Fibroblast of lung (primary cell): ENCODE measurements around the gene CXCR2. TPM values are rescaled to one million over a fixed set of nuclear protein-coding genes. Genes with fewer than 3 reads are reported as not detected.
A peak's percentile ranks its signal among the peaks of the same experiment; 100 is the strongest.

ENCODE experiments used
- DNase-seq, 2 donors: peaks; one replicate each; pipeline versions ENCODE4 v3.0.0 to v3.0.0-alpha.2; 2010; ENCODE audit warnings: low read depth in 2 of 2
- H2AFZ ChIP-seq: 2 replicates; pipeline ENCODE4 v1.5.1; 2012; ENCODE audit warnings: low read length, control low read depth, inconsistent platforms
- H3K27ac ChIP-seq: 2 replicates; pipeline ENCODE4 v1.5.1; 2011; ENCODE audit warnings: low read length, control low read depth; ENCODE audit not compliant: insufficient read depth
- H3K27me3 ChIP-seq: 2 replicates; pipeline ENCODE4 v1.5.1; 2011; ENCODE audit warnings: mild to moderate bottlenecking, low read length; ENCODE audit not compliant: control insufficient read depth, insufficient read depth
- H3K36me3 ChIP-seq: 2 replicates; pipeline ENCODE4 v1.5.1; 2011; ENCODE audit warnings: low read length; ENCODE audit not compliant: control insufficient read depth, insufficient read depth
- H3K4me1 ChIP-seq: 2 replicates; pipeline ENCODE4 v1.5.1; 2011; ENCODE audit warnings: low read length; ENCODE audit not compliant: control insufficient read depth, insufficient read depth; ENCODE audit errors: extremely low read depth
- H3K4me2 ChIP-seq: 2 replicates; pipeline ENCODE4 v1.5.1; 2011; ENCODE audit warnings: low read length, control low read depth; ENCODE audit not compliant: insufficient read depth; ENCODE audit errors: extremely low read depth
- H3K4me3 ChIP-seq, 4 experiments: fragments of 200-600 bp in 1 of 4; sonication (generic) in 1 of 4; replicated peaks in 1 of 4; 2 replicates each; pipeline ENCODE4 v1.5.1; 2011 to 2016; ENCODE audit warnings: low read length in 4 of 4, low read depth in 3 of 4, mild to moderate bottlenecking in 3 of 4, control low read depth in 2 of 4, inconsistent platforms in 1 of 4, mixed read lengths in 1 of 4; ENCODE audit not compliant: insufficient read depth in 1 of 4; ENCODE audit errors: control extremely low read depth in 1 of 4
- H3K79me2 ChIP-seq: 2 replicates; pipeline ENCODE4 v1.5.1; 2012; ENCODE audit warnings: mild to moderate bottlenecking, low read length, inconsistent platforms; ENCODE audit not compliant: control insufficient read depth, insufficient read depth
- H3K9ac ChIP-seq: 2 replicates; pipeline ENCODE4 v1.5.1; 2011; ENCODE audit warnings: mild to moderate bottlenecking, low read length, control low read depth; ENCODE audit not compliant: insufficient read depth
- H3K9me3 ChIP-seq: 2 replicates; pipeline ENCODE4 v1.5.1; 2012; ENCODE audit warnings: low read depth, low read length; ENCODE audit not compliant: control insufficient read depth, insufficient read depth
- H4K20me1 ChIP-seq: 2 replicates; pipeline ENCODE4 v1.5.1; 2011; ENCODE audit warnings: low read length; ENCODE audit not compliant: control insufficient read depth, insufficient read depth; ENCODE audit errors: extremely low read depth
- EZH2 ChIP-seq: IDR thresholded peaks from 2 replicates; pipeline ENCODE4 v1.5.1; 2012; ENCODE audit warnings: low read length, control low read depth, mild to moderate bottlenecking; ENCODE audit errors: missing control alignments
- polyA plus RNA-seq, 2 donors: library from polyadenylated mRNA; depleted of rRNA in 1 of 2; stranded (reverse) in 1 of 2; unstranded in 1 of 2; fragments of >200 nt; gene quantifications; 2 replicates each; pipeline ENCODE4 v1.2.1, GENCODE V29; 2011 to 2012; ENCODE audit warnings: missing spikeins in 1 of 2
- total RNA-seq: library from RNA; depleted of rRNA; stranded (reverse); fragments of >200 nt; gene quantifications from 2 replicates; pipeline ENCODE4 v1.2.1, GENCODE V29; 2014
- TF ChIP-seq, protein P1 (sequence below), 2 donors: IDR thresholded peaks in 1 of 2; conservative IDR thresholded peaks in 1 of 2; 1 replicate in 1 of 2; 2 replicates in 1 of 2; pipeline ENCODE4 v1.5.1; 2011 to 2012; ENCODE audit warnings: low read length in 2 of 2, control low read depth in 1 of 2, inconsistent platforms in 1 of 2, low read depth in 1 of 2, mild to moderate bottlenecking in 1 of 2

The CXCR2 gene
- total and polyA plus RNA-seq, 2 donors (not counting 1 experiment from before 2014, with no cell fraction given): not detected

- no peak overlapping the region for H3K27ac ChIP-seq
- no peaks in the 10 kb centered on the region for H3K79me2 ChIP-seq
- no peak overlapping the region for H3K4me2 ChIP-seq
- DNase-seq: no peak
- no peak overlapping the region for H2AFZ ChIP-seq
- H3K27me3 ChIP-seq: peaks cover 5% of the 10 kb centered on the region
- no peak overlapping the region for H3K4me3 ChIP-seq
- no peaks in the 10 kb centered on the region for H3K36me3 ChIP-seq
- no peaks in the 10 kb centered on the region for H3K4me1 ChIP-seq
- H3K9ac ChIP-seq: no peak overlapping the region
- TF ChIP-seq, protein P1, sequence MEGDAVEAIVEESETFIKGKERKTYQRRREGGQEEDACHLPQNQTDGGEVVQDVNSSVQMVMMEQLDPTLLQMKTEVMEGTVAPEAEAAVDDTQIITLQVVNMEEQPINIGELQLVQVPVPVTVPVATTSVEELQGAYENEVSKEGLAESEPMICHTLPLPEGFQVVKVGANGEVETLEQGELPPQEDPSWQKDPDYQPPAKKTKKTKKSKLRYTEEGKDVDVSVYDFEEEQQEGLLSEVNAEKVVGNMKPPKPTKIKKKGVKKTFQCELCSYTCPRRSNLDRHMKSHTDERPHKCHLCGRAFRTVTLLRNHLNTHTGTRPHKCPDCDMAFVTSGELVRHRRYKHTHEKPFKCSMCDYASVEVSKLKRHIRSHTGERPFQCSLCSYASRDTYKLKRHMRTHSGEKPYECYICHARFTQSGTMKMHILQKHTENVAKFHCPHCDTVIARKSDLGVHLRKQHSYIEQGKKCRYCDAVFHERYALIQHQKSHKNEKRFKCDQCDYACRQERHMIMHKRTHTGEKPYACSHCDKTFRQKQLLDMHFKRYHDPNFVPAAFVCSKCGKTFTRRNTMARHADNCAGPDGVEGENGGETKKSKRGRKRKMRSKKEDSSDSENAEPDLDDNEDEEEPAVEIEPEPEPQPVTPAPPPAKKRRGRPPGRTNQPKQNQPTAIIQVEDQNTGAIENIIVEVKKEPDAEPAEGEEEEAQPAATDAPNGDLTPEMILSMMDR (conservative IDR thresholded peaks at IDR 0.05 in 1 of 2, IDR thresholded peaks at IDR 0.05 in 1 of 2; ENCODE audit: low read depth in 1 of 2, low read length in 2 of 2): no peak
- TF ChIP-seq EZH2: no peak
- H3K9me3 ChIP-seq: no peaks in the 10 kb centered on the region
- no peaks in the 10 kb centered on the region for H4K20me1 ChIP-seq
Measured at GRCh38 chr2:218081063-218081462, 44.8 kb upstream of the CXCR2 start.

GRCh38 chr2:218081695-218082094 is 44.1 kb upstream of the CXCR2 start:
- Histone ChIP-seq H4K20me1 (no peaks in the 10 kb centered on the region), H3K4me2 (no peak overlapping the region), H3K4me3 (no peak overlapping the region), H3K27ac (no peak overlapping the region), H3K9me3 (no peaks in the 10 kb centered on the region), H3K27me3 (peaks cover 8% of the 10 kb centered on the region), H3K36me3 (no peaks in the 10 kb centered on the region), H3K79me2 (no peaks in the 10 kb centered on the region), H2AFZ (no peak overlapping the region), H3K9ac (no peak overlapping the region), H3K4me1 (no peaks in the 10 kb centered on the region)
- peak; percentile 40 to 67 for DNase-seq
- TF ChIP-seq, protein P1 (conservative IDR thresholded peaks at IDR 0.05 in 1 of 2, IDR thresholded peaks at IDR 0.05 in 1 of 2; ENCODE audit: low read depth in 1 of 2, low read length in 2 of 2): no peak
- TF ChIP-seq EZH2: no peak

- H3K4me3 ChIP-seq: no peak overlapping the region
- H3K9me3 ChIP-seq: no peaks in the 10 kb centered on the region
- no peak overlapping the region for H3K27ac ChIP-seq
- no peak overlapping the region for H2AFZ ChIP-seq
- no peak overlapping the region for H3K9ac ChIP-seq
- TF ChIP-seq EZH2: no peak
- TF ChIP-seq, protein P1 (conservative IDR thresholded peaks at IDR 0.05 in 1 of 2, IDR thresholded peaks at IDR 0.05 in 1 of 2; ENCODE audit: low read depth in 1 of 2, low read length in 2 of 2): no peak
- no peak for DNase-seq
- no peaks in the 10 kb centered on the region for H3K79me2 ChIP-seq
- H3K4me1 ChIP-seq: no peaks in the 10 kb centered on the region
- no peak overlapping the region for H3K4me2 ChIP-seq
- H4K20me1 ChIP-seq: no peaks in the 10 kb centered on the region
- no peaks in the 10 kb centered on the region for H3K36me3 ChIP-seq
- peaks cover 9% of the 10 kb centered on the region for H3K27me3 ChIP-seq
Measured at GRCh38 chr2:218082586-218083351, 43.1 kb upstream of the CXCR2 start.
